DOHH2 (cell line): ENCODE results near the gene ZNF774.

Source experiments
- H3F3A ChIP-seq: fragments of 200-600 bp; sonication (generic), shearing (Covaris generic); 2 replicates; pipeline ENCODE4 v1.6.0; 2016; ENCODE audit warnings: antibody characterized with exemption, mild to moderate bottlenecking; ENCODE audit not compliant: control insufficient read depth, insufficient read depth
- H3K27ac ChIP-seq: fragments of 200-600 bp; sonication (generic); 2 replicates; pipeline ENCODE4 v1.5.1; 2014; ENCODE audit warnings: low read depth, mild to moderate bottlenecking, low read length, moderate library complexity
- H3K27me3 ChIP-seq: fragments of 200-600 bp; sonication (generic); 2 replicates; pipeline ENCODE4 v1.6.1; 2014; ENCODE audit warnings: mild to moderate bottlenecking, low read length, mixed read lengths; ENCODE audit not compliant: control insufficient read depth
- H3K36me3 ChIP-seq: fragments of 200-600 bp; sonication (generic); 2 replicates; pipeline ENCODE4 v1.6.1; 2014; ENCODE audit warnings: mild to moderate bottlenecking, low read length, moderate library complexity, mixed read lengths; ENCODE audit not compliant: control insufficient read depth
- H3K4me1 ChIP-seq: fragments of 200-600 bp; sonication (generic); 2 replicates; pipeline ENCODE4 v1.6.1; 2014; ENCODE audit warnings: mild to moderate bottlenecking, low read length, mixed read lengths; ENCODE audit not compliant: control insufficient read depth
- H3K4me2 ChIP-seq: fragments of 200-600 bp; sonication (generic); 2 replicates; pipeline ENCODE4 v1.6.0; 2014; ENCODE audit warnings: mild to moderate bottlenecking, low read length, moderate library complexity
- H3K4me3 ChIP-seq: fragments of 200-600 bp; sonication (generic); 2 replicates; pipeline ENCODE4 v1.5.1; 2014; ENCODE audit warnings: mild to moderate bottlenecking, low read length, mixed read lengths
- H3K79me2 ChIP-seq: fragments of 200-600 bp; sonication (generic); 2 replicates; pipeline ENCODE4 v1.6.1; 2014; ENCODE audit warnings: mild to moderate bottlenecking, low read length, mixed read lengths; ENCODE audit not compliant: control insufficient read depth
- H3K9me2 ChIP-seq: fragments of 200-600 bp; sonication (generic); replicated peaks from 2 replicates; pipeline ENCODE4 v1.6.1; 2014; ENCODE audit warnings: mild to moderate bottlenecking, low read length, mixed read lengths; ENCODE audit not compliant: control insufficient read depth
- H3K9me3 ChIP-seq: fragments of 200-600 bp; sonication (generic); 2 replicates; pipeline ENCODE4 v1.6.1; 2014; ENCODE audit warnings: antibody characterized with exemption, low read length, mixed read lengths; ENCODE audit not compliant: control insufficient read depth, insufficient read depth
- H4K20me1 ChIP-seq: fragments of 200-600 bp; sonication (generic); 2 replicates; pipeline ENCODE4 v1.6.0; 2014; ENCODE audit warnings: low read depth, mild to moderate bottlenecking, antibody characterized with exemption, low read length, moderate library complexity; ENCODE audit not compliant: control insufficient read depth, insufficient read depth
- EZH2phosphoT487 ChIP-seq: fragments of 200-600 bp; sonication (generic); IDR thresholded peaks from 2 replicates; pipeline ENCODE4 v1.6.1; 2017; ENCODE audit warnings: borderline replicate concordance, mild to moderate bottlenecking, antibody characterized with exemption, low read length, moderate library complexity, mixed read lengths
- TF ChIP-seq, protein P1 (sequence below): fragments of 200-600 bp; sonication (generic); IDR thresholded peaks from one replicate; pipeline ENCODE4 v1.5.1; 2014; ENCODE audit warnings: antibody characterized with exemption, mild to moderate bottlenecking, low read depth, low read length; ENCODE audit not compliant: poor library complexity, severe bottlenecking

The ZNF774 gene

DNA sequence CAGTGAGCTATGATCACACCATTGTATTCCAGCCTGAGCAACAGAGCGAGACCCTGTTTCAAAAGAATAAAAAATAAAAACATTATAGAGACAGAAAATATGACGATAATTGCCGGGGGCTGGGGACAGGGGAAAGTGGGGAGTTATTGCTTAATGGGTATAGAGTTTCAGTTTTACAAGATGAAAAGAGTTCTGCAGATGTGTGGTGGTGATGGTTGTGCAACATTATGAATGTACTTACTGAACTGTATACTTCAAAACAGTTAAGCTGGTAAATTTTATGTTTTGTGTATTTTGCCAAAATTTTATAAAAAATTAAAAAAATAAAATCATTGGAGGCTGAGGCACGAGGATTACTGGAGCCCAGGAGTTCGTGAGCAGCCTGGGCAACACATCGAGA lies 24.8 kb upstream of the ZNF774 start:
- Histone ChIP-seq H3K27me3 (no peaks in the 10 kb centered on the region), H3K4me3 (no peak overlapping the region), H3F3A (no peaks in the 10 kb centered on the region), H3K9me3 (no peaks in the 10 kb centered on the region), H3K4me1 (no peaks in the 10 kb centered on the region), H3K27ac (no peak overlapping the region), H3K4me2 (no peak overlapping the region), H3K79me2 (no peaks in the 10 kb centered on the region), H3K36me3 (no peaks in the 10 kb centered on the region), H4K20me1 (no peaks in the 10 kb centered on the region), H3K9me2 (no peaks in the 10 kb centered on the region)
- TF ChIP-seq, protein P1, sequence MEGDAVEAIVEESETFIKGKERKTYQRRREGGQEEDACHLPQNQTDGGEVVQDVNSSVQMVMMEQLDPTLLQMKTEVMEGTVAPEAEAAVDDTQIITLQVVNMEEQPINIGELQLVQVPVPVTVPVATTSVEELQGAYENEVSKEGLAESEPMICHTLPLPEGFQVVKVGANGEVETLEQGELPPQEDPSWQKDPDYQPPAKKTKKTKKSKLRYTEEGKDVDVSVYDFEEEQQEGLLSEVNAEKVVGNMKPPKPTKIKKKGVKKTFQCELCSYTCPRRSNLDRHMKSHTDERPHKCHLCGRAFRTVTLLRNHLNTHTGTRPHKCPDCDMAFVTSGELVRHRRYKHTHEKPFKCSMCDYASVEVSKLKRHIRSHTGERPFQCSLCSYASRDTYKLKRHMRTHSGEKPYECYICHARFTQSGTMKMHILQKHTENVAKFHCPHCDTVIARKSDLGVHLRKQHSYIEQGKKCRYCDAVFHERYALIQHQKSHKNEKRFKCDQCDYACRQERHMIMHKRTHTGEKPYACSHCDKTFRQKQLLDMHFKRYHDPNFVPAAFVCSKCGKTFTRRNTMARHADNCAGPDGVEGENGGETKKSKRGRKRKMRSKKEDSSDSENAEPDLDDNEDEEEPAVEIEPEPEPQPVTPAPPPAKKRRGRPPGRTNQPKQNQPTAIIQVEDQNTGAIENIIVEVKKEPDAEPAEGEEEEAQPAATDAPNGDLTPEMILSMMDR: no peak
- no peak for TF ChIP-seq EZH2phosphoT487

DNA sequence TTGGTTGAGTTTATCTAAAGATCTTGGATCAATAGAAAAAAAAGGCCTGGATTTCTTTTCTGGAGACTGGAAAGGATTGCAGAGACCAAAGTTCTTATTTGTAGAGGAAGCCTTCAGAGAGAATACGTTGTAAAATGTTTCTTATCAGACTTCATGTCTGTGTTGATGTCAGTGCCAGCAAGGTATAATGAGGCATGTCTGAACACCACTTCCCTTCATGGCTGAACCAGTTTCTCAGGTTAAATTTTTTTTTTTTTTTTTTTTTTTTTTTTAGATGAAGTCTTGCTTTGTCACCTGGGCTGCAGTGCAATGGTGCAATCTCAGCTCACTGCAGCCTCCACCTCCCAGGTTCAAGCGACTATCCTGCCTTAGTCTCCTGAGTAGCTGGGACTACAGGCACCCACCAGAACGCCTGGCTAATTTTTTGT lies 17.8 kb upstream of the ZNF774 start:
- Histone ChIP-seq H3K79me2 (no peaks in the 10 kb centered on the region), H3F3A (no peaks in the 10 kb centered on the region), H3K4me2 (no peak overlapping the region), H4K20me1 (no peaks in the 10 kb centered on the region), H3K4me3 (no peak overlapping the region), H3K27me3 (no peaks in the 10 kb centered on the region), H3K36me3 (no peaks in the 10 kb centered on the region), H3K27ac (no peak overlapping the region), H3K9me3 (no peaks in the 10 kb centered on the region), H3K9me2 (no peaks in the 10 kb centered on the region), H3K4me1 (peaks cover 9% of the 10 kb centered on the region)
- TF ChIP-seq, protein P1: no peak
- TF ChIP-seq EZH2phosphoT487: no peak

DNA sequence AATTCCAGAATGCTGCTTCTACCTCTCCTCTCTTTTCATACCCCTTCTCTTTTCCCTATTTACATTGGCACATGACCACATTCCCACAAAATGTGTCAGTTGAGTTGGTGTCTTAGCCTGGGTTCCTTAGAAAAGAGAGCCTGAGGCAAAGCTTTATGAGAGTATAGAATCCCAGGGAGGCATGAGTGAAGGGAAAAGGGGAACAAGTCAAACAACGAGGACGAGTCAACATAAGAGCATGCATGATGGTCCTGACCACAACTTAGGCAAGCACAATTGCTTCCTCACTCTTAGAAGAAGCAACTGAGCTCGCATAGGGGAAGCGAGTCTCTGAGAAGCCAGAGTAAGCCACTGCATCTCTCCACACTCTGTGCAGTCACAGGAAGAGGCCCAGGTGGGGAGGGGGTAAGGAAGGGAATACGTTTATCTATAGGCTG lies 15.4 kb upstream of the ZNF774 start:
- H3K4me3 ChIP-seq: no peak overlapping the region
- no peaks in the 10 kb centered on the region for H3K27me3 ChIP-seq
- no peak overlapping the region for H3K4me2 ChIP-seq

More for the DNA sequence above, 15.4 kb upstream of the ZNF774 start:
- Histone ChIP-seq H3K79me2 (no peaks in the 10 kb centered on the region), H3K36me3 (no peaks in the 10 kb centered on the region), H3K9me2 (no peaks in the 10 kb centered on the region), H3K27ac (no peak overlapping the region), H3K4me1 (peaks cover 12% of the 10 kb centered on the region), H4K20me1 (no peaks in the 10 kb centered on the region), H3F3A (no peaks in the 10 kb centered on the region), H3K9me3 (no peaks in the 10 kb centered on the region)
- no peak for TF ChIP-seq EZH2phosphoT487
- TF ChIP-seq, protein P1: no peak
